ENCODE data around the gene LUZP1. TPM values are rescaled to one million over a fixed set of nuclear protein-coding genes. Genes with fewer than 3 reads are reported as not detected.

The LUZP1 gene
- polyA plus RNA-seq, 1 of the 3 experiments (the other 2 are of a cell fraction): 8.9 TPM

GRCh38 chr1:23129846-23130245 is 38.8 kb downstream of the LUZP1 start (continued):
- TF ChIP-seq MXI1 (IDR thresholded peaks at IDR 0.05; ENCODE audit: low read depth, low read length) (no peak), FOXJ3 (CRISPR knock-in tag; IDR thresholded peaks at IDR 0.05) (no peak), ELF1 (IDR thresholded peaks at IDR 0.05) (no peak), SMC3 (IDR thresholded peaks at IDR 0.05; ENCODE audit: low read depth, low read length) (no peak), JUND (IDR thresholded peaks at IDR 0.05) (no peak), IRF3 (IDR thresholded peaks at IDR 0.05; ENCODE audit: low read depth, low read length) (no peak)

GRCh38 chr1:23126801-23127200 is 41.9 kb downstream of the LUZP1 start:
- Histone ChIP-seq H3K36me3 (replicated peaks in 1 of 2; ENCODE audit: control insufficient read depth in 1 of 2, insufficient read depth in 2 of 2, low read length in 1 of 2) (peaks cover 0 to 11% of the 10 kb centered on the region in 2 experiments), H3K9me2 (no peaks in the 10 kb centered on the region), H3K27me3 (ENCODE audit: insufficient read depth) (no peaks in the 10 kb centered on the region), H3K4me3 (ENCODE audit: low read depth in 2 of 2, low read length in 1 of 2) (no peak overlapping the region), H3K4me2 (peak overlapping the region; percentile 3; the same call in 1 of the 2 replicates), H3K9ac (no peak overlapping the region), H4K20me1 (ENCODE audit: insufficient read depth) (peaks cover 46% of the 10 kb centered on the region), H2AFZ (ENCODE audit: low read depth) (no peak overlapping the region), H3K27ac (ENCODE audit: low read depth in 2 of 2, low read length in 1 of 2) (peak overlapping the region in 1 of 2 experiments; percentile 34; a peak in 1 of 4 replicates), H3K4me1 (ENCODE audit: control insufficient read depth in 1 of 2, insufficient read depth in 2 of 2, low read depth in 1 of 2, low read length in 1 of 2) (peaks cover 6 to 37% of the 10 kb centered on the region in 2 experiments; a peak in 3 of 4 replicates), H3K79me2 (ENCODE audit: insufficient read depth) (peaks cover 100% of the 10 kb centered on the region), H3K9me3 (no peaks in the 10 kb centered on the region), H3F3A (replicated peaks; ENCODE audit: insufficient read depth) (peaks cover 31% of the 10 kb centered on the region)
- ChIA-PET CTCF (interaction anchor here (1.2 to 6.7 kb wide), 3 partner anchors 14 to 58 kb away, joined by 5 to 33 read pairs (median 17); no protein-coding TSS in a partner anchor), POLR2A (interaction anchor here (0.6 kb wide), 1 partner anchor 51 kb away, joined by 3 read pairs; no protein-coding TSS in a partner anchor)
- no peak for DNase-seq
- no peak for TF ChIP-seq FOSL2 (IDR thresholded peaks at IDR 0.05; ENCODE audit: borderline replicate concordance, low read depth)
- TF ChIP-seq RAD21 (IDR thresholded peaks at IDR 0.05; ENCODE audit: low read length): no peak
- TF ChIP-seq TCF12 (IDR thresholded peaks at IDR 0.05): no peak
- WGBS (ENCODE audit: low lambda C conversion rate): 93% methylated on average over 3 of the region's 3 CpGs

GRCh38 chr1:23126200-23126599 is 42.5 kb downstream of the LUZP1 start:
- no peak for DNase-seq
- Histone ChIP-seq H3F3A (replicated peaks; ENCODE audit: insufficient read depth) (peaks cover 31% of the 10 kb centered on the region), H2AFZ (ENCODE audit: low read depth) (no peak overlapping the region), H3K27me3 (ENCODE audit: insufficient read depth) (no peaks in the 10 kb centered on the region), H3K4me3 (ENCODE audit: low read depth in 2 of 2, low read length in 1 of 2) (no peak overlapping the region), H3K9ac (no peak overlapping the region), H3K9me2 (no peaks in the 10 kb centered on the region), H3K4me1 (ENCODE audit: control insufficient read depth in 1 of 2, insufficient read depth in 2 of 2, low read depth in 1 of 2, low read length in 1 of 2) (peaks cover 6 to 37% of the 10 kb centered on the region in 2 experiments; a peak in 3 of 4 replicates), H3K36me3 (replicated peaks in 1 of 2; ENCODE audit: control insufficient read depth in 1 of 2, insufficient read depth in 2 of 2, low read length in 1 of 2) (peaks cover 0 to 11% of the 10 kb centered on the region in 2 experiments), H3K9me3 (no peaks in the 10 kb centered on the region), H3K4me2 (no peak overlapping the region), H4K20me1 (ENCODE audit: insufficient read depth) (peaks cover 50% of the 10 kb centered on the region), H3K27ac (ENCODE audit: low read depth in 2 of 2, low read length in 1 of 2) (no peak overlapping the region), H3K79me2 (ENCODE audit: insufficient read depth) (peaks cover 100% of the 10 kb centered on the region)
- CTCF ChIA-PET: interaction anchor here (4.1 to 6.7 kb wide), 2 partner anchors 27 to 58 kb away, joined by 17 to 33 read pairs; no protein-coding TSS in a partner anchor
- TF ChIP-seq TCF12 (IDR thresholded peaks at IDR 0.05) (no peak), RCOR1 (IDR thresholded peaks at IDR 0.05; ENCODE audit: low read length) (no peak), TEAD4 (IDR thresholded peaks at IDR 0.05; ENCODE audit: borderline replicate concordance, insufficient read depth) (no peak), YY1 (IDR thresholded peaks at IDR 0.05; ENCODE audit: low read depth) (no peak), GATA2 (CRISPR knock-in tag; IDR thresholded peaks at IDR 0.05) (no peak)
- POLR2A ChIA-PET: no interaction called here
- WGBS (ENCODE audit: low lambda C conversion rate): 100% methylated on average over 1 of the region's 1 CpG
